ENCODE results near the gene JAG2.

- TF ChIP-seq YY1 (IDR thresholded peaks at IDR 0.05; ENCODE audit: insufficient read depth, insufficient read length): no peak
- TF ChIP-seq ZNF274 (IDR thresholded peaks at IDR 0.05; ENCODE audit: low read depth, low read length): no peak
These were observed 37.2 kb upstream of the JAG2 start for GRCh38 chr14:105205673-105206208.
